UCSD-AML1 (cell line): ENCODE data around the gene RFX4.

Experiments used
- DNase-seq: peaks from one replicate; lab custom pipeline; 2025; ENCODE audit not compliant: unreplicated experiment; lab: John Stamatoyannopoulos, UW

Gene RFX4

GRCh38 chr12:106582641-106583230 lies at the start of gene RFX4:
TSS of gene RFX4 (plus strand) at chr12:106583004. CDS start at chr12:106583321, 317 bp downstream.
- no peak for DNase-seq

GRCh38 chr12:106541201-106541600 lies 41.6 kb upstream of the RFX4 start:
- DNase-seq = no peak

GRCh38 chr12:106551410-106551809 lies 31.4 kb upstream of the RFX4 start:
- no peak for DNase-seq

GRCh38 chr12:106552228-106552627 lies 30.6 kb upstream of the RFX4 start:
- DNase-seq = no peak

- no peak for DNase-seq
Observed at GRCh38 chr12:106564678-106565329, 18.0 kb upstream of the RFX4 start.

- no peak for DNase-seq
Observed at GRCh38 chr12:106566771-106567170, 16.0 kb upstream of the RFX4 start.

GRCh38 chr12:106573239-106573638 lies 9.6 kb upstream of the RFX4 start:
- no peak for DNase-seq

- DNase-seq = no peak
Observed at GRCh38 chr12:106576848-106577247, 6.0 kb upstream of the RFX4 start.

GRCh38 chr12:106580671-106581508 lies 1.9 kb upstream of the RFX4 start:
- DNase-seq = no peak

GRCh38 chr12:106581543-106582248 lies 1.1 kb upstream of the RFX4 start:
- no peak for DNase-seq

- no peak for DNase-seq
Observed at GRCh38 chr12:106582249-106582591, 584 bp upstream of the RFX4 start.

- DNase-seq = no peak
Observed at GRCh38 chr12:106583242-106584103, 669 bp downstream of the RFX4 start.

- DNase-seq = no peak
Observed at GRCh38 chr12:106584104-106585064, 1.6 kb downstream of the RFX4 start.

- DNase-seq = no peak
Observed at GRCh38 chr12:106585105-106585520, 2.3 kb downstream of the RFX4 start.

- no peak for DNase-seq
Observed at GRCh38 chr12:106585521-106586277, 2.9 kb downstream of the RFX4 start.

GRCh38 chr12:106586278-106586802 lies 3.5 kb downstream of the RFX4 start:
- DNase-seq = no peak

GRCh38 chr12:106586803-106587684 lies 4.2 kb downstream of the RFX4 start:
- no peak for DNase-seq
